Measurements from ENCODE around the gene MMP27. TPM values are rescaled to one million over a fixed set of nuclear protein-coding genes. Genes with fewer than 3 reads are reported as not detected.

MMP27 gene
- total RNA-seq, 1 experiment from 2014 or later: not detected

GRCh38 chr11:102729849-102730815 is 24.6 kb upstream of the MMP27 start:
- DNase-seq (ENCODE audit: low read depth, low spot score) (no peak), ATAC-seq (no peak)
- BruUV-seq (replicated peaks): no TSS peak
- CTCF ChIA-PET: no interaction called here
- Histone ChIP-seq H3K27me3 (ENCODE audit: control insufficient read depth, insufficient read depth, low read length) (peaks cover 10% of the 10 kb centered on the region), H3K4me3 (ENCODE audit: low read depth in 2 of 2, low read length in 2 of 2) (no peak overlapping the region), H3K36me3 (ENCODE audit: control insufficient read depth, insufficient read depth, low read length) (no peaks in the 10 kb centered on the region), H3K27ac (ENCODE audit: low read length) (no peak overlapping the region), H3K4me1 (ENCODE audit: control insufficient read depth, insufficient read depth, low read length) (no peaks in the 10 kb centered on the region), H3K9me3 (ENCODE audit: control insufficient read depth, insufficient read depth, low read depth, low read length) (no peaks in the 10 kb centered on the region)
- intact Hi-C loops (cut with micrococcal nuclease; ENCODE audit: unreplicated experiment) (loop anchor here (5.0 kb wide), 1 partner anchor 327 kb away; no protein-coding TSS in a partner anchor), in situ Hi-C loops (cut with HindIII; ENCODE audit: low pct_unique_long_range_greater_than_20kb, low sequenced_read_pairs) (no loop called here)
- POLR2A ChIA-PET: no interaction called here
- TF ChIP-seq SIN3A (IDR thresholded peaks at IDR 0.05; ENCODE audit: borderline replicate concordance, insufficient read depth, low read depth, low read length) (no peak), TCF7L2 (IDR thresholded peaks at IDR 0.05; ENCODE audit: low read depth, low read length) (no peak), POLR2AphosphoS5 (IDR thresholded peaks at IDR 0.05; ENCODE audit: low read depth, low read length) (no peak), CTCF (IDR thresholded peaks at IDR 0.05) (no peak), REST (IDR thresholded peaks at IDR 0.05; ENCODE audit: insufficient read depth in 1 of 2, low read depth in 2 of 2, low read length in 1 of 2) (no peak)

GRCh38 chr11:102727890-102728289 is 22.3 kb upstream of the MMP27 start:
- in situ Hi-C loops (cut with HindIII; ENCODE audit: low pct_unique_long_range_greater_than_20kb, low sequenced_read_pairs) (no loop called here), intact Hi-C loops (cut with micrococcal nuclease; ENCODE audit: unreplicated experiment) (no loop called here)
- TF ChIP-seq POLR2AphosphoS5 (IDR thresholded peaks at IDR 0.05; ENCODE audit: low read depth, low read length): no peak
- no peak for TF ChIP-seq TCF7L2 (IDR thresholded peaks at IDR 0.05; ENCODE audit: low read depth, low read length)
- TF ChIP-seq CTCF (IDR thresholded peaks at IDR 0.05): no peak
- TF ChIP-seq REST (IDR thresholded peaks at IDR 0.05; ENCODE audit: insufficient read depth in 1 of 2, low read depth in 2 of 2, low read length in 1 of 2): no peak
- TF ChIP-seq SIN3A (IDR thresholded peaks at IDR 0.05; ENCODE audit: borderline replicate concordance, insufficient read depth, low read depth, low read length): no peak
- ChIA-PET CTCF (no interaction called here), POLR2A (no interaction called here)
- DNase-seq (ENCODE audit: low read depth, low spot score) (no peak), ATAC-seq (0 out of 2 replicates have a peak, but pooled peaks have one; percentile 47)
- Histone ChIP-seq H3K4me1 (ENCODE audit: control insufficient read depth, insufficient read depth, low read length) (no peaks in the 10 kb centered on the region), H3K36me3 (ENCODE audit: control insufficient read depth, insufficient read depth, low read length) (no peaks in the 10 kb centered on the region), H3K4me3 (ENCODE audit: low read depth in 2 of 2, low read length in 2 of 2) (no peak overlapping the region), H3K9me3 (ENCODE audit: control insufficient read depth, insufficient read depth, low read depth, low read length) (no peaks in the 10 kb centered on the region), H3K27me3 (ENCODE audit: control insufficient read depth, insufficient read depth, low read length) (peaks cover 6% of the 10 kb centered on the region; the same call in 1 of the 2 replicates), H3K27ac (ENCODE audit: low read length) (no peak overlapping the region)
- no TSS peak for BruUV-seq (replicated peaks)
